ENCODE measurements around the gene GSTM4. TPM values are rescaled to one million over a fixed set of nuclear protein-coding genes. Genes with fewer than 3 reads are reported as not detected.

Gene GSTM4
- total RNA-seq, 1 experiment from 2014 or later, result 38.8 TPM

DNA sequence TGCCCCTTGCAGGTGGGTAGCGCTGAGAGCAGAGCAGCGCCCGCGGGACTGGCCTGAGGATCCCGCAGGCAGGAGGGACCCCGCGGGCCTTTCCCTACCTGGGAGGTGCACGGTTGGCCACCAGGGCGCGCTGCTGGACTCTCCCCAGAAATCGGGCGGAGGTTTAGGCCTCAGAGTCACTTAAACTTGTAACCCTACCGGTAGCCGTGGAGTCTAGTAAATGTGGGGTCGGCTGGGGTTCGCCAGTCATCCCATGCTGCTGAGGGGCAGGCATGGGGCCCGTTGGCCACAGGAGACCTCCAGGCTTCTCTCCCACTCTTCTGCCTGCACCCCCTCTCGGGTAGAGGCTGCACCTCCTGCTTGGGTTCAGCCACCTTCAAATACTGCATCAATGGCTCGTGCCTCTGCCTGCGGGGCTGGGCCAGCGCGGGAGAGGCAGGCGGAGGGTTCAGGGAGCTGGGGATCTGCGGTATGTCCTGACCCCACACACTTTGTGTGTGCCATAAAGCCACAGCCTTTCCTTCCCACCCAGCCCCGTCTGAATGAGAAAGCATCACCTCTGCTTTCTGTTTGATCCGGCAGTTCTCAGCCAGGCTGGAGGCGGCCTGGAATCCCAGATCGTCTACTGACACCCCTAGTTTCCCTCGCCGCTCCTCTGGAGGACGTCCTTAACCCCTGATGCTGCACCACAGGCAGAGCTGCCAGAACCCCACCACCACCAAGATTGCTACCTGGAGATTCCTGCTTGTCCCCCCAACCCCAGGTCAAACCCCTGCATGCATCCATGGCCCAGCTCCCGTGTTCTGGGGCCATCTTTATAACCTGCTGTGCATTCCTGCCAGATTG, 12.3 kb upstream of the GSTM4 start:
- TF ChIP-seq, protein P1, sequence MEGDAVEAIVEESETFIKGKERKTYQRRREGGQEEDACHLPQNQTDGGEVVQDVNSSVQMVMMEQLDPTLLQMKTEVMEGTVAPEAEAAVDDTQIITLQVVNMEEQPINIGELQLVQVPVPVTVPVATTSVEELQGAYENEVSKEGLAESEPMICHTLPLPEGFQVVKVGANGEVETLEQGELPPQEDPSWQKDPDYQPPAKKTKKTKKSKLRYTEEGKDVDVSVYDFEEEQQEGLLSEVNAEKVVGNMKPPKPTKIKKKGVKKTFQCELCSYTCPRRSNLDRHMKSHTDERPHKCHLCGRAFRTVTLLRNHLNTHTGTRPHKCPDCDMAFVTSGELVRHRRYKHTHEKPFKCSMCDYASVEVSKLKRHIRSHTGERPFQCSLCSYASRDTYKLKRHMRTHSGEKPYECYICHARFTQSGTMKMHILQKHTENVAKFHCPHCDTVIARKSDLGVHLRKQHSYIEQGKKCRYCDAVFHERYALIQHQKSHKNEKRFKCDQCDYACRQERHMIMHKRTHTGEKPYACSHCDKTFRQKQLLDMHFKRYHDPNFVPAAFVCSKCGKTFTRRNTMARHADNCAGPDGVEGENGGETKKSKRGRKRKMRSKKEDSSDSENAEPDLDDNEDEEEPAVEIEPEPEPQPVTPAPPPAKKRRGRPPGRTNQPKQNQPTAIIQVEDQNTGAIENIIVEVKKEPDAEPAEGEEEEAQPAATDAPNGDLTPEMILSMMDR (conservative IDR thresholded peaks at IDR 0.05), result peak; percentile 96
- no peak for TF ChIP-seq EZH2 (IDR thresholded peaks at IDR 0.05; ENCODE audit: low read depth)
- POLR2A ChIA-PET (ENCODE audit: unreplicated experiment), result no interaction called here

DNA sequence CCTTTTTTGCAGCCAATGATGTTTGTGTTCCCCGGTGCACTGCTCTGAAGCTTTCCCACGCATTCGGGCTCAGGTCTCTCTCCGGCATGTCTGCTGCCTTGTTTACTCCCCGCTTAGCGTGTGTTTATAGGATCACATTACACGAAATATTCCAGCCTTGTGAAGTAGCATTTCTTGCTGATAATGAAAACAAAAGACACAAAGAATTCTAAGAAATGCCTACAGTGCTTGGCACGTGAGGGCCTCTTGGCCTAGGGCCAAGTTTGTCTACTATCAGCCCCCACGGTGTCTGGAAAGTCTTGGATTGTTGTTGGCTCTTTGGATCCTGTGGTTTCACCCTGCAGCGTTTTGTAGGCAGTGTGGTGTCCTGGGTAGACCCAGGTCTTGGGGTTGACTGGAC, 11.2 kb upstream of the GSTM4 start:
- CTCF ChIA-PET, result no interaction called here
- Histone ChIP-seq H3K27me3 (ENCODE audit: insufficient read depth, low read depth) (no peaks in the 10 kb centered on the region), H3K27ac (no peak overlapping the region), H3K79me2 (ENCODE audit: low read depth) (no peaks in the 10 kb centered on the region), H3K4me2 (no peak overlapping the region), H3K4me3 (no peak overlapping the region), H3K9me3 (ENCODE audit: insufficient read depth, low read depth) (no peaks in the 10 kb centered on the region), H3K36me3 (ENCODE audit: low read depth) (no peaks in the 10 kb centered on the region), H4K20me1 (ENCODE audit: insufficient read depth) (no peaks in the 10 kb centered on the region), H3K4me1 (replicated peaks; ENCODE audit: insufficient read depth) (peaks cover 10% of the 10 kb centered on the region), H3K9me2 (ENCODE audit: insufficient read depth) (no peaks in the 10 kb centered on the region), H2AFZ (no peak overlapping the region), H3F3A (ENCODE audit: insufficient read depth, low read depth) (0 out of 2 replicates have a peak, but pooled peaks cover 3% of the 10 kb centered on the region)
- POLR2A ChIA-PET (ENCODE audit: unreplicated experiment), result no interaction called here
- TF ChIP-seq, protein P1 (conservative IDR thresholded peaks at IDR 0.05), result no peak
- no peak for DNase-seq
- BruUV-seq (replicated peaks), result no TSS peak
- intact Hi-C loops (cut with micrococcal nuclease; ENCODE audit: unreplicated experiment), result loop anchor here (5.0 kb wide), 1 partner anchor 368 kb away; no protein-coding TSS in a partner anchor

More for the DNA sequence above, 12.3 kb upstream of the GSTM4 start:
- H3K9me2 ChIP-seq (ENCODE audit: insufficient read depth), result no peaks in the 10 kb centered on the region
- H3K4me2 ChIP-seq, result peak overlapping the region; percentile 76
- no peaks in the 10 kb centered on the region for H3K27me3 ChIP-seq (ENCODE audit: insufficient read depth, low read depth)
- H3K36me3 ChIP-seq (ENCODE audit: low read depth), result no peaks in the 10 kb centered on the region
- intact Hi-C loops (cut with micrococcal nuclease; ENCODE audit: unreplicated experiment), result loop anchor here (2.0 to 5.0 kb wide), 4 partner anchors 97 to 369 kb away; partner anchors contain the start of gene AHCYL1
- H2AFZ ChIP-seq, result peak overlapping the region; percentile 83
- peak; percentile 78 to 85 for DNase-seq
- BruUV-seq (replicated peaks), result no TSS peak
- H3K27ac ChIP-seq, result no peak overlapping the region
- H3K9me3 ChIP-seq (ENCODE audit: insufficient read depth, low read depth), result no peaks in the 10 kb centered on the region
- H3F3A ChIP-seq (ENCODE audit: insufficient read depth, low read depth), result no peaks in the 10 kb centered on the region
- H3K4me3 ChIP-seq, result peak overlapping the region; percentile 38; the same call in 1 of the 2 replicates
- CTCF ChIA-PET, result interaction anchor here (0.7 to 1.0 kb wide), 2 partner anchors 98 to 131 kb away, joined by 3 to 6 read pairs; no protein-coding TSS in a partner anchor
- no peaks in the 10 kb centered on the region for H4K20me1 ChIP-seq (ENCODE audit: insufficient read depth)
- peaks cover 10% of the 10 kb centered on the region for H3K4me1 ChIP-seq (replicated peaks; ENCODE audit: insufficient read depth)
- no peaks in the 10 kb centered on the region for H3K79me2 ChIP-seq (ENCODE audit: low read depth)

DNA sequence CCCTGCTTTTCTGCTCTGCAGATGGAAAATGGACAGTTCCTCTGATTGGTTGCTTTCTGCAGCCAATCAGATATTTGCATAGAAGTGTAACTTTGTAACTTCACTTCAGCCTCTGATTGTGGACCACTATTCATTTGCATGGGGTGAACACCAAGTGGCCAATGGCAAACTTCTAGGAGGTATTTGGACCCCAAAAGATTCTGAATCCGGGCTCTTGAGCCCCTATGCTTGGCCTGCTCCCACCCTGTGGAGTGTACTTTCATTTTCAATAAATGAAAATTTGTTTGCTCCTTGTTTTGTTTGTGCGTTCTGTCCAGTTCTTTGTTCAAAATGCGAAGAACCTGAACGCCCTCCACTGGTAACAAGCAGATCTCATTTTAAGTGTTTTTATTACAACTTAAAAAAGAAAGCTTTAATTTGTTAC, 6.4 kb upstream of the GSTM4 start:
- BruUV-seq (replicated peaks), result no TSS peak
- POLR2A ChIA-PET (ENCODE audit: unreplicated experiment), result interaction anchor here (0.5 kb wide), 1 partner anchor 335 kb away, joined by 3 read pairs; the partner anchor contains the start of gene AHCYL1

More for the DNA sequence above, 6.4 kb upstream of the GSTM4 start:
- no peak overlapping the region for H3K27ac ChIP-seq
- no peaks in the 10 kb centered on the region for H3K27me3 ChIP-seq (ENCODE audit: insufficient read depth, low read depth)
- H3K36me3 ChIP-seq (ENCODE audit: low read depth), result no peaks in the 10 kb centered on the region
- H3K79me2 ChIP-seq (ENCODE audit: low read depth), result no peaks in the 10 kb centered on the region
- peaks cover 12% of the 10 kb centered on the region; the same call in 1 of the 2 replicates for H3F3A ChIP-seq (ENCODE audit: insufficient read depth, low read depth)
- intact Hi-C loops (cut with micrococcal nuclease; ENCODE audit: unreplicated experiment), result no loop called here
- H3K9me3 ChIP-seq (ENCODE audit: insufficient read depth, low read depth), result no peaks in the 10 kb centered on the region; the same call in 1 of the 2 replicates
- H3K4me3 ChIP-seq, result no peak overlapping the region
- no peak overlapping the region for H2AFZ ChIP-seq
- no peak overlapping the region for H3K4me2 ChIP-seq
- DNase-seq, result peak in 1 of 2 experiments; percentile 26
- no peaks in the 10 kb centered on the region for H4K20me1 ChIP-seq (ENCODE audit: insufficient read depth)
- no peaks in the 10 kb centered on the region for H3K9me2 ChIP-seq (ENCODE audit: insufficient read depth)
- peaks cover 41% of the 10 kb centered on the region for H3K4me1 ChIP-seq (replicated peaks; ENCODE audit: insufficient read depth)
- TF ChIP-seq EZH2 (IDR thresholded peaks at IDR 0.05; ENCODE audit: low read depth), result no peak
- TF ChIP-seq, protein P1 (conservative IDR thresholded peaks at IDR 0.05), result no peak
- CTCF ChIA-PET, result interaction anchor here (1.6 to 3.1 kb wide), 3 partner anchors 10 to 335 kb away, joined by 4 to 20 read pairs (median 13); partner anchors contain the start of gene AHCYL1

All from PC-9 (cell line).